ENCODE data around the gene MORC3. TPM values are rescaled to one million over a fixed set of nuclear protein-coding genes. Genes with fewer than 3 reads are reported as not detected.
A peak's percentile ranks its signal among the peaks of the same experiment; 100 is the strongest.

Gene MORC3
- total and polyA plus RNA-seq, 2 donors (not counting 1 experiment from before 2014, with no cell fraction given), result 24.4 to 51.7 TPM

GRCh38 chr21:36424592-36424991 is 104.6 kb downstream of the MORC3 start:
- Histone ChIP-seq H3K79me2 (ENCODE audit: control insufficient read depth, insufficient read depth, low read length) (no peaks in the 10 kb centered on the region), H3K4me1 (ENCODE audit: control insufficient read depth, extremely low read depth, insufficient read depth, low read length) (peaks cover 3% of the 10 kb centered on the region), H3K36me3 (ENCODE audit: control insufficient read depth, insufficient read depth, low read length) (no peaks in the 10 kb centered on the region), H3K27me3 (ENCODE audit: control insufficient read depth, insufficient read depth, low read length) (no peaks in the 10 kb centered on the region), H3K4me3 (replicated peaks in 1 of 4; ENCODE audit: control extremely low read depth in 1 of 4, insufficient read depth in 1 of 4, low read depth in 3 of 4, low read length in 4 of 4) (no peak overlapping the region), H3K4me2 (ENCODE audit: extremely low read depth, insufficient read depth, low read length) (no peak overlapping the region), H3K27ac (ENCODE audit: insufficient read depth, low read length) (no peak overlapping the region), H3K9me3 (ENCODE audit: control insufficient read depth, insufficient read depth, low read depth, low read length) (no peaks in the 10 kb centered on the region), H2AFZ (ENCODE audit: low read length) (no peak overlapping the region), H3K9ac (ENCODE audit: insufficient read depth, low read length) (no peak overlapping the region), H4K20me1 (ENCODE audit: control insufficient read depth, extremely low read depth, insufficient read depth, low read length) (no peaks in the 10 kb centered on the region)
- TF ChIP-seq EZH2 (IDR thresholded peaks at IDR 0.05; ENCODE audit: low read length, missing control alignments) (no peak), CTCF (conservative IDR thresholded peaks at IDR 0.05 in 1 of 2, IDR thresholded peaks at IDR 0.05 in 1 of 2; ENCODE audit: low read depth in 1 of 2, low read length in 2 of 2) (no peak)
- no peak for DNase-seq (ENCODE audit: low read depth in 2 of 2)

GRCh38 chr21:36425286-36425685 is 105.3 kb downstream of the MORC3 start:
- TF ChIP-seq EZH2 (IDR thresholded peaks at IDR 0.05; ENCODE audit: low read length, missing control alignments) (no peak), CTCF (conservative IDR thresholded peaks at IDR 0.05 in 1 of 2, IDR thresholded peaks at IDR 0.05 in 1 of 2; ENCODE audit: low read depth in 1 of 2, low read length in 2 of 2) (no peak)
- no peak overlapping the region for H3K9ac ChIP-seq (ENCODE audit: insufficient read depth, low read length)
- peaks cover 6% of the 10 kb centered on the region for H3K4me1 ChIP-seq (ENCODE audit: control insufficient read depth, extremely low read depth, insufficient read depth, low read length)
- H2AFZ ChIP-seq (ENCODE audit: low read length), result no peak overlapping the region
- H4K20me1 ChIP-seq (ENCODE audit: control insufficient read depth, extremely low read depth, insufficient read depth, low read length), result no peaks in the 10 kb centered on the region
- H3K9me3 ChIP-seq (ENCODE audit: control insufficient read depth, insufficient read depth, low read depth, low read length), result no peaks in the 10 kb centered on the region
- H3K27ac ChIP-seq (ENCODE audit: insufficient read depth, low read length), result no peak overlapping the region
- no peak overlapping the region for H3K4me3 ChIP-seq (replicated peaks in 1 of 4; ENCODE audit: control extremely low read depth in 1 of 4, insufficient read depth in 1 of 4, low read depth in 3 of 4, low read length in 4 of 4)
- H3K79me2 ChIP-seq (ENCODE audit: control insufficient read depth, insufficient read depth, low read length), result no peaks in the 10 kb centered on the region
- peak; percentile 43 to 80 for DNase-seq (ENCODE audit: low read depth in 2 of 2)
- H3K27me3 ChIP-seq (ENCODE audit: control insufficient read depth, insufficient read depth, low read length), result no peaks in the 10 kb centered on the region
- H3K36me3 ChIP-seq (ENCODE audit: control insufficient read depth, insufficient read depth, low read length), result no peaks in the 10 kb centered on the region
- no peak overlapping the region for H3K4me2 ChIP-seq (ENCODE audit: extremely low read depth, insufficient read depth, low read length)

Other genes with a start within 250 kb of the MORC3 start
- gene CBR3, start 185.1 kb upstream of the MORC3 start, total RNA-seq, result 13.4 and 21.1 TPM in 2 replicates
- 13.2 and 17.8 TPM in 2 replicates for gene CBR3, start 185.1 kb upstream of the MORC3 start, polyA plus RNA-seq
- gene DOP1B, start 163.4 kb upstream of the MORC3 start, total RNA-seq, result 7.7 and 18.3 TPM in 2 replicates
- 6.1 and 10.1 TPM in 2 replicates for gene DOP1B, start 163.4 kb upstream of the MORC3 start, polyA plus RNA-seq
- 0.99 and 1.0 TPM in 2 replicates for gene CHAF1B, start 65.2 kb downstream of the MORC3 start, total RNA-seq
- gene CHAF1B, start 65.2 kb downstream of the MORC3 start, polyA plus RNA-seq, result 5.2 and 12.4 TPM in 2 replicates
- gene CLDN14, start 159.9 kb downstream of the MORC3 start, total RNA-seq, result not detected in 2 replicates
- gene CLDN14, start 159.9 kb downstream of the MORC3 start, polyA plus RNA-seq, result not detected in 2 replicates